ENCODE data around the gene EPHA3.

EPHA3 gene

GRCh38 chr3:89144080-89144479 lies 36.7 kb downstream of the EPHA3 start:
- FAIRE-seq (no peak), DNase-seq (ENCODE audit: insufficient read length, low spot score) (no peak)

- FAIRE-seq: no peak
Observed at GRCh38 chr3:89145995-89146394, 38.6 kb downstream of the EPHA3 start.

DNA sequence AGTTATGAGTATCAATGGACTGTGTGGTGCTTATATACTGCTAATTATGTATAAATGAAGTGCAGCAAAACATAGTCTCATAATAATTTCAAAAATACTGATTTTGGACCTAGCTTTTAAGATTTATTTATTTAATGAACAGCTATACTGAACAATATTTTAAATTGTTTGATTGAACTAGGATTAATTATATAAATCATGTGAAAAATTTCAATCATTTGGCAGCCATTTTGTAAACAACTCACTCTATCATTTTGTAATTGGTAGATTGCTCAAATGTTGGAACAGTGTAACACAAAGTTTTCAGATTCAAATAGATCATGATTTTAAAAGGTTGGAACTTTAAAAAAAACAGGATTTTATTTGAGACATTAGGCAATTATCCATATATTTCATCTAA lies 47.0 kb downstream of the EPHA3 start:
- no peak for DNase-seq (ENCODE audit: insufficient read length, low spot score)
- no peak for FAIRE-seq

More at GRCh38 chr3:89145995-89146394, 38.6 kb downstream of the EPHA3 start:
- DNase-seq (ENCODE audit: insufficient read length, low spot score): no peak

GRCh38 chr3:89155811-89156210 lies 48.4 kb downstream of the EPHA3 start:
- no peak for FAIRE-seq
- no peak for DNase-seq (ENCODE audit: insufficient read length, low spot score)

- FAIRE-seq: no peak
- DNase-seq (ENCODE audit: insufficient read length, low spot score): no peak
Observed at GRCh38 chr3:89157575-89157974, 50.2 kb downstream of the EPHA3 start.

DNA sequence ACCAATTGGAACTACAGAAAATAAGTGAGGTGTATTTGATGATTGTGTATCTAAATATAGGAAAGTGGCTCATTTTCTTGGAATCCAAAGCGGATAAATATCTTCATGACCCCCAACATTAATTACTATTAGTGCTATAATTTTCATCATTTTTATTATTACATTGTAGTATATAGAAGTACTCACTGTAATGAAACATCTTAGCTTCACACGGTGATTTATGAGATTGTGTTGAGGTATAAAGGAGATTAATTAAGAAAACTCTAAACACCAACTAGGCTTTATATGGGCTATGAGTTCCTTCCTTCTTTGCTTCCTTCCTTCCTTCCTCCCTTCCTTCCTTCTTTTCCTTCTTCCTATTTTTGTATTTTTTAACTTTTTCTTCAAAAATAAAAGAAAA lies 52.2 kb downstream of the EPHA3 start:
- FAIRE-seq (no peak), DNase-seq (ENCODE audit: insufficient read length, low spot score) (no peak)

DNA sequence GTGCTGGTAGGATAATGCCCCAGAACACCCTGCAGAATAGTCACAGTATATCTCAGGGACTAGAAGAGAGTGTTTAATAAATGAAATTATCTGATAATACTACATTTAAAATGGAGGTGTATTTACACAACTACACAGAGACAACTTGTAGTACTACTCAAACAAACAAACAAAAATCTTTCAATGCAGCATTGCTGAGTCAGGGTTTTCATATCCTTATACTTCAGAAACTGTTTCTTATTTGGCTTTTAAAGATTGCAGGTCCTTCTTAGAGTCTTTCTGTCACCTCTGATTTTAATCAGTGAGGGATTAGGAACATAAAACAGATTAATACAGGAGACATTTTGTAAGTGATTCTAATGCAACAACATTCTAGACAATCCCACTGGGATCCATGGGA lies 57.4 kb downstream of the EPHA3 start:
- no peak for FAIRE-seq
- no peak for DNase-seq (ENCODE audit: insufficient read length, low spot score)

GRCh38 chr3:89165636-89166263 lies 58.3 kb downstream of the EPHA3 start:
- DNase-seq (ENCODE audit: insufficient read length, low spot score) (no peak), FAIRE-seq (no peak)

DNA sequence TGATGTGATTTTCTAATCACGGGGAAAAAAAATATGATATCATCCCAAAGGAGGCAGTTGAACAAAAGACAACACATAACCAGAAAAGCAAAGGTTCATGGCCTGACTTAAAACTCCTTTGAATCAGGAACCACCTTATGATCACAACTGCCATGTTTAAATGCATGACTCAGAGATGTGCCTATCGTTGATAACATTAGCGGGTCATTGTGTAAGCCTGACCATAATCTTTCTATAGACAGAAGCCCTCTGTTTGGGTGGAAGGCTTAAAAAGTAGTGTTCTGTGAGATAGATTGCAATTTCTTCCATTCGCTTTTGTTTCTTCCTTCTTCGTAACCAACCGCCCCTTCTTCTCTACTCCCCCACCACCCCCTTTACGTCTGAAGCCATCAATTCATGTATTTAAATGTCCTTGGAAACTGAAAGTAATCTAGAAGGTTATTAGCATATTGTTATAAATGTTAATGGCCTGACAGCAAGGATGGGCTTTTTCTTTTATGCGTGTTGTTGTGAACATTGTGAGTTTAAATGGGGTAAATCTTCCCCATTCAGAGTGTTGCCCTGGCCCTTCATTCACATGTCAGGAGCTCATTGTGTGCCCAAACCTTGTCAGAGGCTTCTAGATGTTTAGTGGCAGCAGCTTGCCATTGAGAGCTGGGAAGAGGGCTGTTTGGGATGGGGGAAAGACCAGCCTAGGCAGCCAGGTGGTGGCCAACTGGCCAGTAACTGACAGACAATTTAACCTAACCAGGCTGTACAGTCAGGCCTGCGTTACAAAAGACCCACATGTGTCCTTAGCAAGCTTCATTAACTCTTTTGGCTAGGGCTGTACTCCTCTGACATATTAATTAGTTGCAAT lies 64.5 kb downstream of the EPHA3 start:
- FAIRE-seq: no peak

DNA sequence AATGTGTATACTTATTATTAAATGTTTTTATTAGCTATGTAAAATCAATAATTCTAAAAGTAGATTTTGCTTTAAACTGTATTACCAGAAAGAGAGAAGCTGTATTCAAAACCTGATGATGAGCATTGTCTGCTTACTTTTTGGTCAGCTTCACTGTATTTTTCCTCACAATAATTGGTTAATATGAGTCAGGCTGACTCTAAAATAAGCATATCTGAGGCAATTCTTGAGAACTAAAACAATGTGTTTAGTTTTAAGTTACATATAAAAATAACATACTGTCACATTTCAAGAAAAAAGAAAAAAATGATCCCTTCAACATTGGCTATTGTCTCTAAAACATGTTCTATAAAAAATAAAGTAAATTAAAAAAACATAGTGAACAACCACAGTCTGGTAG lies 66.1 kb downstream of the EPHA3 start:
- DNase-seq (ENCODE audit: insufficient read length, low spot score) (no peak), FAIRE-seq (no peak)

More for the DNA sequence above, 64.5 kb downstream of the EPHA3 start:
- DNase-seq (ENCODE audit: insufficient read length, low spot score): no peak

DNA sequence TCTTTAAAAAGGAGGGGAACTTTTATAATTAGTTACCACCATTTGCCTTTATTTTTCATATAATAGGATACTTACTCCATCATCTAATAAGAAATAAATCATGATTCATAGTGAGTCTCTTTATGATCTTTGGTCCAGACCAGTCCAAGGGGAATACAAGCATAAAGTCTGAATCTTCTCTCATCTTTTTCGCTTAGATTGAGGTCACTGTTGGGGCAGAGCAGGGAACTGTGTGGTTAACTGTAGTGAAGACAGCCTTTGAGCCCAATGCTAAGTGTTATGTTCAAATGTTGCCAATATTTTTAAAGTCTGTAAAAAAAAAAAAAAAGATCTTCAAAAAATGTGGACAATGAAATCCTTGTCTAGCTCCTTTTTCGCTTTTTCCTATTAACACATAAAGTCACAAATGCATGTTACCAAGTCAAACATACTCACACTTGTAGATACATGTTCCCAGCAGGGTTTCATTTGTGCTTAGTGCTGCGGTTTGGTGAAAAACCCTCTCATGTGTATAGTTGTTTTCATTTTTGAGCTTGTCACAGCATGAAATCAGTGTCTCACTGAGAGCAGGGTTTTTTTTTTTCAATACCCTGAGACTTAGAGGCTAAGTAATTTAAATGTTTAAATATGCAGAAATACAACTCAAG lies 72.1 kb downstream of the EPHA3 start:
- FAIRE-seq (no peak), DNase-seq (ENCODE audit: insufficient read length, low spot score) (no peak)

- no peak for DNase-seq (ENCODE audit: insufficient read length, low spot score)
- FAIRE-seq: no peak
Observed at GRCh38 chr3:89180334-89180733, 72.9 kb downstream of the EPHA3 start.

DNA sequence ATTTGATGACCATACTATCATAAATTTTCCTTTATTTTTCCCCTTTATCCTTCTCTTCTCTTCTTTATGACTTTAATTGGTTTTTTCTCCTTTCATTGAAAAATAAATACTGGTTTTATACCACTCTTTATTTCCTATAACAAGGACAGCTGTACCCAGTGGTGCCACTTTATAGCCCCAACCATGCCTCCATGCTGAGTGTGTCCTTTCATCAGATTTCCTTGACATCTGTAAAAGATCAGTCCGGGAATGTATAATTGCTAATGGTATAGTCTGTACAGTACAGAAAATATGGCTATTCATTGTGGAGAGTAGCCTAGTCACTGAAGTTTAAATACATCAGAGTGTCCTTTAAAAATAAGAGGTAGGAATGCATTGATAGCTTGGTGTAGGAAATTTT lies 74.6 kb downstream of the EPHA3 start:
- DNase-seq (ENCODE audit: insufficient read length, low spot score) (no peak), FAIRE-seq (no peak)

- no peak for DNase-seq (ENCODE audit: insufficient read length, low spot score)
- FAIRE-seq: no peak
Observed at GRCh38 chr3:89184151-89184995, 77.0 kb downstream of the EPHA3 start.

GRCh38 chr3:89186456-89186855 lies 79.0 kb downstream of the EPHA3 start:
- no peak for DNase-seq (ENCODE audit: insufficient read length, low spot score)
- FAIRE-seq: no peak

DNA sequence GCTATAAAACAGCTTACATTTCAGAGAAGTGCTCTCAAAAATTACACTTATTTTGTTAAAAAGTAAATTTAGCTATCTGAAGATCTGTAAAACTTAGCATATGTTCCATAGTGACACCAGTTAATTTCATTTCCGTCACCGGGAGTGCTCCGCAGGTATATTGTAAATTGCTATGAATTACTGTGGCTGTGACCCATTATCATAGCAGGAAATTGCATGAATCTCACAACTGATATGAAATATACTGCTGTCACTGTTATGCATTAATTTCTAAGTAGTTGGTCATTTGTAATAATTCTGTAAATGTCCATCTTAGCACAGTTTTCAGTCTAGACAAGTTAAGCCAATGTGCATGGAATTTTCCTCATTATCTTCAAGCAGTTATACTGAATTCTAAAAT lies 91.2 kb downstream of the EPHA3 start:
- DNase-seq (ENCODE audit: insufficient read length, low spot score): no peak
- no peak for FAIRE-seq

DNA sequence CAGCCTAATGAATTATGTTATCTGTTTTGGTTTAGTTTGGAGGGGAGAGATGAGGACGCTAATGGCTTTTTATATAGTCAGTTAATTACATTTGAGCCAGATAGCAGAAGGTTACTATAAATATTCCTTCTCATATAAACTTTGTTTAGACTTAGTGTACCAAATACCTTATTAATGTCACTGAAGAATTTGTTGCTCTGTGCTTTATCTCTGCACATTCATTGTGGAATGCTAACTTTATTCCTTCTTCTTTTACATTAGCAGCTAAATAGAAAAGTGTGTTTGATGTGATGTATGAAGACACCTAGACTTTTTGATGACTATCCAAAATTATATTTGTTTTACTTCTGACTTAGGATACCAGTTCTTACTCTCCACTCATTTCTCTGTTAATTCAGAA lies 105.2 kb downstream of the EPHA3 start:
- DNase-seq (ENCODE audit: insufficient read length, low spot score): no peak
- no peak for FAIRE-seq

GRCh38 chr3:89216016-89216739 lies 108.8 kb downstream of the EPHA3 start:
- DNase-seq (ENCODE audit: insufficient read length, low spot score): no peak
- no peak for FAIRE-seq

DNA sequence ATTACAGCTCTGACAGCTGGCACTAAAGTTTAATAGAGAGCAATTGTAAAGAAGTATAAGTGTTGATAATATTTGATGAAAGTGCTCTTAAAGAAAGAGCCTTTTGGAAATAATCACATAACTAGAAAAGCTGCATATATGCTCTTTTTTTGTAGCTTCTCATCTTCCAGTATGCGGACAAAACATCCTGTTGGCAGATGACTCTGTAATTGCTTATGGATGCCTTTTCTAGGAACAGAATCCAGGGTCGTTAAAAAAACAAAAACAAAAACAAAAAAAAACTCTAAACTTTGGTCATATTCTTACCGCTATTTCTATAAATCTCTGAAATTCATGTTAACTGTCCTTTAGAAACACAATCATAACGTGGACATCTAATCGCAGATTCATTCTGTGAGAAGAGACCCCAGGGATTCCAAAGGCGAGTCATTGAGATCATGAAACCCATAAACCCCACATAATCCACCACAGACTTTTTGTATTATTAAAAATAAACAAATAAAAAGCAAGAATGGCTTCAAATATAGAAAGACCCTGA lies 109.8 kb downstream of the EPHA3 start:
- no peak for FAIRE-seq
- no peak for DNase-seq (ENCODE audit: insufficient read length, low spot score)

DNA sequence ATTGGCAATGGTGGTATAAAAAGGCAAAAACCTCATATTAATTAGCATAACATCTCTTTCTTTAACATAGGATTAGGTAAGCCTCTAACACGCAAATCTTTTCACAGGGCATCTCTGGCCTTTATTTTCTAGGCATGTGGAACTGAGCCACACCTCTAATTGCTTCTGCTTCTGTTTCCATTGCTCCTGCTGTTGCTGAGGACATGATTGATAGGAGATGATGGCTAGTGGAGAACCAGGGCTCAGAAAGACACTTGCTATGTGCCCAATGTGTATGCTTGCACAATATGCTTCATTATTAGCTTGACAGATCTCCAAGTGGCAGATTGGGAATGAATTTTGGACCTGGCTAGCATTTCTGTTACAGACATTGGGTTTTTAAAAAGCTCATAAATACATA lies 114.5 kb downstream of the EPHA3 start:
- FAIRE-seq: no peak

More for the DNA sequence above, 114.5 kb downstream of the EPHA3 start:
- no peak for DNase-seq (ENCODE audit: insufficient read length, low spot score)
